Measurements from ENCODE around the gene UBAP1L.

UBAP1L gene

DNA sequence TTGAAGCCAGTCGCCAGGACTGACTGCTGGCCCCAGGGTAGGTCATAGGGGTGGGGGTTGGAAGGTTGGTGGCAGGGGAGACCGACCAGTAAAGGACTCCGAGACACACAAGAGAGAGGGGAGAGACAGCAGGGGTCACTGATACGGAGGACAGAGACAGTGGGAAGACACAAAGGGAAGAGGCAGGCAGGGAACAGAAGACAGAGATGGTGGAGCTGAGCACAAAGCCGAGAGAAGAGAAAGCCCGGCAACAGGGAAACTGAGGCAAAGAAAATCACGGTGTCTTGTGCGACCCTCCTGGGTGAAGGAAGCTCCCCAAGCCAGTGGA is 47.7 kb downstream of the UBAP1L start:
- H3K27ac Mint-ChIP-seq = peak overlapping the region in 1 of 2 donors; percentile 8
- no peaks in the 10 kb centered on the region for H3K9me3 Mint-ChIP-seq
- DNase-seq (no peak), ATAC-seq (no peak)
- H3K4me1 Mint-ChIP-seq = peaks cover 19% of the 10 kb centered on the region
- H3K4me3 Mint-ChIP-seq = peak overlapping the region; percentile 34 to 78
- H3K27me3 Mint-ChIP-seq = peaks cover 64% of the 10 kb centered on the region

DNA sequence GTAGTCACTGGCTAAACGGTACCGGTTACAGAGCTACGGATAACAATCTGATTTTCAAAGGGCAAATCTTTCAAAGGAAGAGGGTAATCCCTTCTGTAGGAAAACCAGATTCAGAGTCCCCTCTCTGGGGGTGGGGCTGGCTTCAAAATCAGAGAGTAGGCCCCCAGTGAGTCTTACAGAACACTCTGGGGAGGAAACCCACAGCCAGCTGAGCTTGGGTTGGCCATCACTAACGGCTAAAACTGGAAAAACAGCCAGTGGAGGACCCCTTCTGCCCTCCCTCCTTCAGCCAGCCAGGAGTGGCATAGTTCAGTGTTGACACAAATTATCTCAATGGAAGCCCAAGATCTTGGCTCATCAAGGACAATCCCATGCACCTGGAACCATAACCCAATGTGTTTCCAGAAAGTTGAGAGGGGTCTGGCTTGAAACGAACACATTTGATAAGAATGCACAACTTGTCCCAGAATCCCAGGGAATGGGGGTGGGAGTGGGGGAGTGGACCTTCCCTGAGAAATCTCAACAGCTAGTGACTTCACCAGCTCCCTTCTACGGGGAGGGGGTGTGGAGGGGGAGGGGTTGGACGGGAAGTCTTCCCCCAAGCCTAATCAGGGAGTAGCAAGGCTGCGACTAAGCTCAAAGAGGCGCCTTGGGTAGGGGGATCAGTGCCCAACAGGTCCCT is 48.2 kb downstream of the UBAP1L start:
- Mint-ChIP-seq H3K9me3 (no peaks in the 10 kb centered on the region), H3K4me3 (peak overlapping the region; percentile 34 to 78), H3K4me1 (peaks cover 19% of the 10 kb centered on the region), H3K27ac (no peak overlapping the region), H3K27me3 (peaks cover 64% of the 10 kb centered on the region)
- ATAC-seq = no peak
- no peak for DNase-seq

DNA sequence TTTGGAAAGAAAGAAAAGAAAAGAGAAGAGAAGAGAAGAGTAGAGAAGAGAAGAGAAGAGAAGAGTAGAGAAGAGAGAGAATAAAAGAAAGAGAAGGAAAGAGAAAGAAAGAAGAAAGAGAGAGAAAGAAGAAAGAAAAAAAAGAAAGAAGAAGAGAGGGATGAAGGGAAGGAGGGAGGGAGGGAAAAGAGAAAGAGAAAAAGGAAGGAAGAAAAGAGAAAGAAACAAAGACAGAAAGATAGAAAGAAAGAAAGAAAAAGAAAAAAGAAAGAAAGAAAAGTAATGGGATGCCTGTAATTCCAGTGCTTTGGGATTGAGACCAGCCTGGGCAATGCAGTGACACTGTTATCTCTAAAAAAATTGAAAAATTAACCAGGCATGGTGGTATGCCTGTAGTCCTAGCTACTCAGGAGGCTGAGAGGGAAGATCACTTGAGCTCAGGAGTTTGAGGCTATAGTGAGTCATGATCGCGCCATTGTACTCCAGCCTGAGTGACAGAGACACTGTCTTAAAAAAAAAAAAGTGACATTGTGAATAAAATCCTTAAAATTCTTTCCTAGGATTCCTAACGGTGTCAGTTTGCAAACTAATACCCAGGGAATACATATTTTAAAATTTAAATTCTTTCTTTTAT is 48.9 kb downstream of the UBAP1L start:
- H3K9me3 Mint-ChIP-seq = no peaks in the 10 kb centered on the region
- DNase-seq (no peak), ATAC-seq (no peak)
- peaks cover 64% of the 10 kb centered on the region for H3K27me3 Mint-ChIP-seq
- H3K4me3 Mint-ChIP-seq = no peak overlapping the region
- no peak overlapping the region for H3K27ac Mint-ChIP-seq
- H3K4me1 Mint-ChIP-seq = peaks cover 19% of the 10 kb centered on the region

DNA sequence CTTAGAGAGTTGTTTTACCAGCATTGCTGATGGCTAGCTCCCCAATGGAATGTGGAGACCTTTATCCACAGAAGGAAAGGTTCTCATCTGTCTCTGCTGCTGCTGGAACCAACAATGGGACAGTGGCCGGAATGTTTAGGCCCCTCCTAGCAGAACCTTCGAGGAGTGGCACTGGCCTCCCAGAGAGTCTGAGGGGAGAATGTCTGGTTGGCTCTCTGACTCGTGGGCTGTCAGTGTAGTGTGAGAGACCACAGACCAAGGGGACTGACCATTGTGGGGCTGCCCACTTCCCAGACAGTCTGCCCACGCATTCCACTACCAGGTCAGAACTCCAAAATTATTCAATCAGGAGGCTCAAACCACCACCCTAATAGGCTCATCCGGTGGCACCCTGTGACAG is 52.3 kb downstream of the UBAP1L start:
- ATAC-seq = no peak
- Mint-ChIP-seq H3K4me1 (peaks cover 12% of the 10 kb centered on the region), H3K9me3 (no peaks in the 10 kb centered on the region), H3K27ac (no peak overlapping the region), H3K4me3 (no peak overlapping the region), H3K27me3 (peaks cover 41% of the 10 kb centered on the region)
- no peak for DNase-seq

DNA sequence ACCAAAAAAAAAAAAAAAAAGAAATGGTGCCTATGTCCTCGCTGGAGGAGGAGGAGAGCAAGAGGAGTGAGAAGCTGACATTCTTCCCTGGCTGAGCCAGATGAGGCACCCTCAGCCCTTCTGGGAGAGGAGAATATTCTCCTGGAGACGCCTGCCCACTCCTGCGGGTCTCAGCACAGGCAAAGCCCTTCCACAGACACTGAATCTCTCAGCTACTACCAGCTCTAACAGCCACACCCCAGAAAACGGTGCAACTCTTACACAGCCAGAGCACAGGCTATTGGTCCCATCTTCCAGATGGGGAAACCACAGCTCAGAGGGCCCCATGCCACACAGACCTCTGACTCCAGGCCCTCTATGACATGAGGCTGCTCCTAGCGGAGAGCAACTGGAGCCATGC is 52.9 kb downstream of the UBAP1L start:
- Mint-ChIP-seq H3K4me3 (no peak overlapping the region), H3K27ac (no peak overlapping the region), H3K4me1 (peaks cover 7% of the 10 kb centered on the region), H3K9me3 (no peaks in the 10 kb centered on the region), H3K27me3 (peaks cover 34% of the 10 kb centered on the region)
- ATAC-seq (no peak), DNase-seq (no peak)

DNA sequence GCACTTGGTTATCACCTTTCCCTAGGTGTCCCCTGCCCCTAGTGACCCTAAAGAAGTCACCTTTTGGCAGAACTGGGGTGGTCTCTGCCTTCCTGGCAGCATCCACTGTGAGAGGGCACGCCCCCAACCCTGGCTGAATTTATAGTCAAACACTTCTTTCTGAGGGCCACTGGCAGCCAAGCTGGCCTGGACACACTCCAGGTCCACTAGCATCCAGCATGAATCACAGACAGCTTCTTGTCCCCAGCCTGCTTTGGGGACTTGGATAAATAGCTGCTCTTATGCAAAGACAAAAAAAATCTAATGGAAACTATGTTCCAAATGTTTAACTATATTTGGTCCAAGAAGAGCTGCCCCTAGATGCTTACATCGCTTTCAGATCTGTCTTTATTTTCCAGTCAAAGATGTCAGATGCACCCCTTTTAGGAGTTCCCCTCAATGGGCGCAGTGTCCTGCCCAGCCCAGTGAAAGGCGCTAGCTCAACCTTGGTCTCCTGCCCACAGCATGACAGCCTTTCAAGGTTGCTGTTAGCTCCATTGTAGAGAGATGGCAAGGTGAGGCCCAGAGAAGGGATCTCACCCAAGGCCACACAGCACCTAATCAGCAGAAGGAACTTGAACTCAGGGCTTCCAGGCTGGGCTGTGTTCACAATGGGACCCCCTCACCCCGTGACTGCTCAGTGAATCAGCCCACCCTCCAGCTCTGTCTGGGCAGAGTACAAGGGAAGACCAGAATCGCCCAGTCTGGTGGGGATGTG is 54.2 kb downstream of the UBAP1L start:
- H3K27ac Mint-ChIP-seq = no peak overlapping the region
- H3K4me1 Mint-ChIP-seq = peaks cover 5% of the 10 kb centered on the region
- DNase-seq = no peak
- H3K9me3 Mint-ChIP-seq = no peaks in the 10 kb centered on the region
- no peak for ATAC-seq
- peaks cover 22% of the 10 kb centered on the region for H3K27me3 Mint-ChIP-seq
- H3K4me3 Mint-ChIP-seq = no peak overlapping the region

DNA sequence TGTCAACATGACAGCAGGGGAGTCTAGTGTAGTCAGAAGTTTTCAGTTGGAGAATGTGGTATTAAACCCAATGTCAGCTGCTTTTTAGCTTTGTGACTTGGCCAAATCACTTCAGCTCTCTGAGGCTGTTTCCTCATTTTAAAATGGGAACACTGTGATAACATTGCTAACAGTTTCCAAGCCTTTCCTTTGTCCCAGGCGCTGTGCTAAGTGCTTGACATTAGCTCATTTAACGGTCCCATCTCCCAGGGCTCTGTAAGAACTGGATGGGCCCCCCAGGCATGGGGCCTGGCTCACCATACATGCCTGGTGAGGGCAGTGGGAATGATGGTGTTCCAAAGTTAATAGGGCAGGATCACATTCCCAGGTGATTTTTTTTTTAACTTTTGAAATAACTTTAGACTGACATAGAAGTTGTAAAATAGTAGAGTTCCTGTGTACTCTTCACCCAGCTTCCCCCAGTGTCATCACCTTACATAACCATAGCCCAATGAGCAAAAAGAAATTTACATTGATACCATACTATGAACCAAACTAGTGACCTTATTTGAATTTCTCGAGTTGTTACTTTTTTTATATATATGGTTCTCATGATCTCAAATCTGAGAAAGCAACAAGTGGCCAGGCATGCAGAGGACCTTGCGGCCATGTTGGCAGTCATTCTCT is 54.9 kb downstream of the UBAP1L start:
- no peak for ATAC-seq
- no peaks in the 10 kb centered on the region for H3K9me3 Mint-ChIP-seq
- peaks cover 12% of the 10 kb centered on the region for H3K4me1 Mint-ChIP-seq
- DNase-seq = no peak
- H3K27me3 Mint-ChIP-seq = peaks cover 14% of the 10 kb centered on the region
- H3K27ac Mint-ChIP-seq = no peak overlapping the region
- H3K4me3 Mint-ChIP-seq = no peak overlapping the region

DNA sequence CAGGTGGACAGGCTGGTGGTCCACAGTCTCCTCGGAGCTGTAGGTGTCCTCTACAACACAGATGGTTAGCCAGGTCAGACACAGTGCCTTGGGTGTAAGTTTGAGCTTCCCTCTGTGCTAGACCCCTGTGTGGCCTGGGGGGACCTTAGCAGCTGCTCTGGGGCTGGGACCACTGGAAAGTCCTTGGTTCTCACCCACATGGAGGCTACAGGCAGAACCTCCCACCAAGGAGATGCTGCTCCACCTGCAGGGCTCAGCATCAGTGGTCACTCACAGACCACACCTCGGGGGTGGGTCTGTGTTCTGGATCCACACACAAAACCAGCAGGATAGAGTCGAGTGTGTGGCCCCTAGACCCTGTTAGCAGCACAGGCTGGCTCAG is 55.6 kb downstream of the UBAP1L start:
- Mint-ChIP-seq H3K27me3 (peaks cover 8% of the 10 kb centered on the region), H3K27ac (no peak overlapping the region), H3K4me3 (no peak overlapping the region), H3K9me3 (no peaks in the 10 kb centered on the region), H3K4me1 (peaks cover 12% of the 10 kb centered on the region)
- DNase-seq (no peak), ATAC-seq (no peak)

DNA sequence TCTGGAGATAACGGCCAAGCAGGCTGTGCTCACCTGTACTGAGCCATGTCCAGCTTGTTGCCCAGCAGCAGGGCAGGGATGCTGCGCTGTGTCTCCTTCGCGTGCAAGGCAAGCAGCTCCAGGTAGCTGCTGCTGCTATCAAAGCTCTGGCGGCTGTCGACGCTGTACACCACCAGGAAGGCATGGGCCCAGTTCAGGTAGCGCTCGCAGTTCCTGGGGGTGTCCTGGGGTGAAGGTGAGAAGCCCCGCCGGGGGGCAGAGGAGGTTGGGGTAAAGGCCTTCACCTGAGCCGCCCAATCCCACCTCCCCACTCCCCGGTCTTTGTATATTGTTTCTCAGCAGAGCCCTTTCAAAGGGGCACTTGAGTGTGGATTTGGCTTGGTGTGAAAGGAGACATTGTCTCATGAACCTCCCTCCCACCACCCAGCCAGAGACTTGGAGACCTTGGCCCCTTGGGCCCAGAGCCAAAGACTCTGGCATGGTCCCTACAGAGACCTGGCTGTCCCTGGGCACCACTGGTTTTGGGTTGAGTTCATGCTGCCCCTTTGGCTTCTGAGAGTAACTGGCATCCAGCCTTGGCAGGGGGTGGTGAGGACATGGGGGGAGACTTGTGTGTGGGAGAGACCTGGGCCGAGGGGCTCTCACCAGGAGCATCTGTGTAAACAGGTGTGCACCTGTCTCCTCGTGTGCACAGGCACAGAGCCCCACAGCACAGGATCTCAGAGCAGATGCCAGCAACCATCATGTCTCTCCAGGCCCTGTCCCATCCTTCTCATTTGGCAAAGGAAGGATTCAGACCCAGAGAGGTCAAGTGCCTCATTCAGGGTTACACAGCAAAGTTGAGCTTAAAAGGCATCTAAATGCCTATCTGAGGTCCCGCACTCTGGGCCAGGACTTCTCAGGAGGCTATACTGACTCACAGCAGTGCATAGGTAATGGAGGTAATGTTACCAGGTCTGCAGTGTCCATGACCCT is 56.3 kb downstream of the UBAP1L start:
- H3K4me3 Mint-ChIP-seq = no peak overlapping the region
- DNase-seq (no peak), ATAC-seq (no peak)
- peaks cover 12% of the 10 kb centered on the region for H3K4me1 Mint-ChIP-seq
- H3K9me3 Mint-ChIP-seq = no peaks in the 10 kb centered on the region
- peaks cover 5% of the 10 kb centered on the region for H3K27me3 Mint-ChIP-seq
- H3K27ac Mint-ChIP-seq = no peak overlapping the region

DNA sequence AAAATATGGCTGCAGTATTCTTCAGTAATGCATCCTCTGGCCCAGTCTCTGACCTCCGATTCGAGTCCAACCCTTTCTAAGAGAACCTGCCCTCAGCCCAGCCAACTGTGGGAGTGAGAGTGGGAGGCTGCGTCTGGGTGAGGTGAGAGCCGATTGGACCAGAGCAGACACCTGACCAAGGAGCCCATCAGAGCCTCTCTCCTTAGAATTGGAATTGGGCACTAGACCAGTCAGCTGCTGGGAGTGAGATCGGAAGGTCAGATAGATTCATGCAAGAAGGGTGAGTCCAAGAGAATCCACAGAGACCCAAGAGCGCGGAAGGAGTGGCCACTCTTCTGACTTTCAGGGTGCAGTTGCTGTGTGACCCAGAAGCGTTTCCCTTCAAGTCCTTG is 57.5 kb downstream of the UBAP1L start:
- Mint-ChIP-seq H3K4me3 (no peak overlapping the region), H3K4me1 (peaks cover 7% of the 10 kb centered on the region), H3K27ac (peak overlapping the region in 1 of 2 donors; percentile 72), H3K9me3 (no peaks in the 10 kb centered on the region), H3K27me3 (no peaks in the 10 kb centered on the region)
- no peak for ATAC-seq
- DNase-seq = no peak

DNA sequence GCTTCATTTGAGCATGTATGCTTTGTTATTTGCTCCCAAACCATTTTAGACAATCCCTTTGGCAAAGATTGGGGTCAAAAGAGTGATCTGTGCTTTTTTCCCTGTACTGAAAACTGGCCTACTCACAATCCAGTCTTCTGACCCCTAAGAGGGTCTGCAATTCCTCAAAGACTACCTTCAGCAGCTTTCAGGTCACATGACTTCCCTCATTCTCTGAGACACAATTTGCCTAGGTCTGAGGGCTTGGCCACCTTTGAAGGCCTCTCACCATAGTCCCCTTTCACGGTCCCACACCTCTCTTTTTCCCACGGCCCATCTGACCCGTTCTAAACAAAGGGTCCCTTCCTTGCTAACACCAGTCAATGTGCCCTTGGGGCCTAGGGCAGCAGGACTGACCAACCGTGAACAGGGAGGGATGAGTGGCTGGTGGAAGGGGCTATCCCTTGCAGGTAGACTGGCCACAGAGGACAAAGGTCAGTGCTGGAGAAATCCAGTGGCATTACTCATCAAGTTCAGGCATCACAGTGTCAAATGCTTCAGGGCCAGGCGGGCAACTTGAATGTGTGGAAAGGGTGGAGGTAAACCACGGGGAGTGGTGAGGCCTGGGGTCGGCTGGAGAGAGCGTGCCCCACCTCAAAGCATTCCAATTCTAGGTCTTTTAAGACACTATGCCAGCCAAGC is 58.0 kb downstream of the UBAP1L start:
- Mint-ChIP-seq H3K4me1 (peaks cover 7% of the 10 kb centered on the region), H3K27me3 (no peaks in the 10 kb centered on the region), H3K27ac (no peak overlapping the region), H3K9me3 (no peaks in the 10 kb centered on the region), H3K4me3 (no peak overlapping the region)
- ATAC-seq (no peak), DNase-seq (no peak)

DNA sequence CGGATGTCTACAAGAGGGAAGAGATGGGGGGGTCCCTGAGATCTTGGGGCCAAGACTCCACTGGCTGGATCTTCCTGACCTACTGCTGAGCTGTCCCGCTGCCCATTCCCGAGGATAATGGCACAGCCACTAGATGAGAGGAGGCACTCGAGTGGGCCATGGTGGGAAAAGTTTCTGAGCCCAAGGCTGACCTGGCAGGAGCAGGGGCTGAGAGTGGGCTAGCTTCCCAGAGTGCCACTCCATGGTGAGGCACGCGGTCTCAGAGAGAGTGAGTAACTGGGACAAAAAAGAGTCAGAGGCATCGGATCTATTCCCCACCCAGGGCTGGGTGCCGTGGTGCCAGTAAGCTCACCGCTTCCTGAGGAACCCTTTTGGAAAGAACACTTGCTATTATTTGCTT is 58.9 kb downstream of the UBAP1L start:
- Mint-ChIP-seq H3K27ac (no peak overlapping the region), H3K4me3 (no peak overlapping the region), H3K4me1 (peaks cover 7% of the 10 kb centered on the region), H3K9me3 (no peaks in the 10 kb centered on the region), H3K27me3 (peaks cover 3% of the 10 kb centered on the region)
- no peak for ATAC-seq
- DNase-seq = no peak

DNA sequence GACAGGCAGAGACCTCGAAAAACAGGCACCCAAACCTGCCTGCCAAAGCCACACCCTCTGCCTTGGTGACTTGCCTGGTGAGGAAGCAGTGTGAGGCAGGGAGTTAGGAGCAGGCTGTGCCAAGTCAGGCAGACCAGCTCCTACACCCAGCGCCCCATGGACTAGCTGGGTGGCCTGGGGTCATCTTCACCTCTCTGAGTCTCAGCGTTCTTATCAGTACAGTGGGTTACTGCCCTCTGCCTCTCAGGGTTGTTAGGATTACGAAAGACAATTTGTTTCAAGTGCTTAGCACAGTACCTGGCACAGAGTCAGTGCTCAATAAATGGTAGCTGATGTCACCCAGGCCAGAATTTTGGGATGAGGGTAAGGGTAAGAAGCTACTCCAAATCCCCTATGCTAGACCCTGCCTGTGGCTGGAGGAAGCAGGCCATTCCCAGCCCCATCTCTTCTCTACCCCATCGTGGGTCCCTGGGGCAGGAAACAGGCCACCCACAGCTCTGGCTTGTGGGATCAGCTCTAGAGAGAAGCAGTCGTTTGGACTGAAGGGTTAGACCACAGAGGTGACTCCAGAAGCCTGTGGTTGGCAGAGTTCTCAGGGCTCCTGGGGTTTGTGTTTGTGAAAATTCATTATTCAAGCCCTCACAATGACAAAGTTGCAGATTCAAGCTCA is 59.7 kb downstream of the UBAP1L start:
- H3K4me3 Mint-ChIP-seq = no peak overlapping the region
- H3K9me3 Mint-ChIP-seq = no peaks in the 10 kb centered on the region
- DNase-seq = no peak
- H3K27ac Mint-ChIP-seq = peak overlapping the region in 1 of 2 donors; percentile 64
- peaks cover 6% of the 10 kb centered on the region for H3K27me3 Mint-ChIP-seq
- peaks cover 9% of the 10 kb centered on the region for H3K4me1 Mint-ChIP-seq
- ATAC-seq = peak; percentile 14
